Endodermal cell (in vitro differentiated cells): ENCODE results near the gene RDH14. TPM values are rescaled to one million over a fixed set of nuclear protein-coding genes. Genes with fewer than 3 reads are reported as not detected.

Experiments
- DNase-seq: peaks from one replicate; pipeline ENCODE4 v3.0.0-alpha.2; 2017
- H3K27ac ChIP-seq: 2 replicates; pipeline ENCODE4 v1.5.1; 2013; ENCODE audit warnings: mild to moderate bottlenecking, low read depth, low read length, moderate library complexity
- H3K27me3 ChIP-seq: 2 replicates; pipeline ENCODE4 v1.6.1; 2013; ENCODE audit warnings: mild to moderate bottlenecking, low read length, moderate library complexity; ENCODE audit not compliant: insufficient read depth, control insufficient read depth, poor library complexity, severe bottlenecking
- H3K36me3 ChIP-seq: 2 replicates; pipeline ENCODE4 v1.7.0; 2013; ENCODE audit warnings: mild to moderate bottlenecking, low read length, moderate library complexity; ENCODE audit not compliant: control insufficient read depth, insufficient read depth
- H3K4me1 ChIP-seq: one replicate; pipeline ENCODE4 v1.7.0; 2013; ENCODE audit warnings: low read length; ENCODE audit not compliant: control insufficient read depth, insufficient read depth
- H3K4me3 ChIP-seq: 2 replicates; pipeline ENCODE4 v1.5.1; 2013; ENCODE audit warnings: mild to moderate bottlenecking, low read length, moderate library complexity
- H3K9ac ChIP-seq: 2 replicates; pipeline ENCODE4 v1.6.1; 2013; ENCODE audit warnings: mild to moderate bottlenecking, low read length, moderate library complexity; ENCODE audit not compliant: poor library complexity, severe bottlenecking; ENCODE audit errors: extremely low read depth
- H3K9me3 ChIP-seq: 2 replicates; pipeline ENCODE4 v1.6.1; 2013; ENCODE audit warnings: mild to moderate bottlenecking, low read length, moderate library complexity; ENCODE audit not compliant: control insufficient read depth
- H3K27ac Mint-ChIP-seq: 2 replicates; pipeline ENCODE4 v1.8.0; 2020; ENCODE audit warnings: mixed read lengths
- H3K27me3 Mint-ChIP-seq: 2 replicates; pipeline ENCODE4 v1.8.0; 2021; ENCODE audit warnings: mild to moderate bottlenecking, mixed read lengths; ENCODE audit not compliant: insufficient read depth
- H3K36me3 Mint-ChIP-seq: 2 replicates; pipeline ENCODE4 v1.8.0; 2020; ENCODE audit warnings: low read depth, mixed read lengths
- H3K4me1 Mint-ChIP-seq: 2 replicates; pipeline ENCODE4 v1.8.0; 2020; ENCODE audit warnings: mixed read lengths
- H3K4me3 Mint-ChIP-seq: 2 replicates; pipeline ENCODE4 v1.8.0; 2020; ENCODE audit warnings: mild to moderate bottlenecking, moderate library complexity, mixed read lengths
- H3K9me3 Mint-ChIP-seq: 2 replicates; pipeline ENCODE4 v1.8.0; 2020; ENCODE audit warnings: mild to moderate bottlenecking, mixed read lengths
- WGBS, 2 experiments: methylation state at CpG; one replicate each; pipeline versions ENCODE4 v1.1.5 to v1.1.7; 2013; ENCODE audit warnings: missing lambda C conversion rate in 2 of 2, mixed read lengths in 1 of 2; ENCODE audit not compliant: insufficient coverage in 1 of 2, insufficient read length in 1 of 2; 5-methylcytosine and 5-hydroxymethylcytosine counted together
- total RNA-seq, 2 donors: library from RNA; stranded (reverse); fragmentation: NEBNext Ultra II Directional in 1 of 2; extraction: Animal tissue kit (Norgen Biotek cat#: 25700) in 1 of 2; gene quantifications; 2 replicates in 1 of 2; 3 replicates in 1 of 2; pipeline ENCODE4 v1.2.1, GENCODE V29; 2021
- TF ChIP-seq, protein P1 (sequence below): fragments of 200-600 bp; sonication (generic); conservative IDR thresholded peaks from 2 replicates; pipeline ENCODE4 v1.5.0; 2021; ENCODE audit warnings: antibody characterized with exemption, mild to moderate bottlenecking

RDH14 gene
- total RNA-seq, 2 donors from 2014 or later = 22.6 to 23.0 TPM

DNA sequence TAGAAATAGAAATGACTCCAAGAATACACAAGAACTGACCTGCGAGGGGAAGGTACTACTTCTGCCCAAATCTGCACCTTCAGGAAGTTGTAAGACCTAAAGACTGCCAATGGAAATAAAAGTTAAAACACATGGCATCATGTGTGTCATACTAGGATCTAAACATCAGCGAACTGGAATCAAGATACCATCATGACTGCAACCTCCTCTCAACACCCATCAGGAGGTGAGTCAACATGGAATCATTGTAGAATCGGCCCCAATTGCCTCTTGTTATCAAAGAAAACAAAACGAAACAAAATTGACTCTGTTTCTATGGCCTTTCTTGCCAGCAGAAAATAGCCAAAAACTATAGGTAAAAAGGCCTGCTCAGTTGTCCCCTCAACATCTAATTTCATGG lies 15.1 kb downstream of the RDH14 start:
- no peak overlapping the region for H3K27ac ChIP-seq
- TF ChIP-seq, protein P1, sequence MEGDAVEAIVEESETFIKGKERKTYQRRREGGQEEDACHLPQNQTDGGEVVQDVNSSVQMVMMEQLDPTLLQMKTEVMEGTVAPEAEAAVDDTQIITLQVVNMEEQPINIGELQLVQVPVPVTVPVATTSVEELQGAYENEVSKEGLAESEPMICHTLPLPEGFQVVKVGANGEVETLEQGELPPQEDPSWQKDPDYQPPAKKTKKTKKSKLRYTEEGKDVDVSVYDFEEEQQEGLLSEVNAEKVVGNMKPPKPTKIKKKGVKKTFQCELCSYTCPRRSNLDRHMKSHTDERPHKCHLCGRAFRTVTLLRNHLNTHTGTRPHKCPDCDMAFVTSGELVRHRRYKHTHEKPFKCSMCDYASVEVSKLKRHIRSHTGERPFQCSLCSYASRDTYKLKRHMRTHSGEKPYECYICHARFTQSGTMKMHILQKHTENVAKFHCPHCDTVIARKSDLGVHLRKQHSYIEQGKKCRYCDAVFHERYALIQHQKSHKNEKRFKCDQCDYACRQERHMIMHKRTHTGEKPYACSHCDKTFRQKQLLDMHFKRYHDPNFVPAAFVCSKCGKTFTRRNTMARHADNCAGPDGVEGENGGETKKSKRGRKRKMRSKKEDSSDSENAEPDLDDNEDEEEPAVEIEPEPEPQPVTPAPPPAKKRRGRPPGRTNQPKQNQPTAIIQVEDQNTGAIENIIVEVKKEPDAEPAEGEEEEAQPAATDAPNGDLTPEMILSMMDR = no peak
- Mint-ChIP-seq H3K4me1 (peaks cover 19% of the 10 kb centered on the region), H3K4me3 (no peak overlapping the region), H3K36me3 (no peaks in the 10 kb centered on the region), H3K27me3 (no peaks in the 10 kb centered on the region), H3K9me3 (no peaks in the 10 kb centered on the region), H3K27ac (no peak overlapping the region)
- WGBS, 2 experiments = 84 to 90% methylated on average over 3 to 4 of the region's 4 CpGs
- peaks cover 40% of the 10 kb centered on the region for H3K27me3 ChIP-seq
- H3K4me3 ChIP-seq = no peak overlapping the region
- no peak for DNase-seq
- H3K36me3 ChIP-seq = no peaks in the 10 kb centered on the region
- H3K4me1 ChIP-seq = peaks cover 15% of the 10 kb centered on the region
- H3K9me3 ChIP-seq = no peaks in the 10 kb centered on the region
- H3K9ac ChIP-seq = no peak overlapping the region

DNA sequence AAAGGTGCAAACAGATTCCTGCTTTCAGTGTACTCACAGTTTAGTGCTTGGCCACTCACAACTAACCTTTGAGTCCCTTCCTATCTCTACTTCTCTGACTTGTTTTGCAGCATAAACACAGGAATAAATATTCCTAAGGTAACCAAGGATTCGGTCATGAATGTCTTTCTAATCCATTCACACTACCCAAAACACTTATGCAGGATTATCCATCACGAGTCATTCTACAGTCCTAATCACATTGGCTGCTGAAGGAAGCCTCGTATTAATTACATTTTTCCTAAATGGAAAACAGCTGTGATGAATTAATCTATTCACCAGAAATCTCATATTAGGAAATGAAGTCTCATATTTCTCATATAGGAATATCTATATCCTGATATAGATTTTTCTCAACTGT lies 16.3 kb downstream of the RDH14 start:
- H3K9ac ChIP-seq = no peak overlapping the region
- no peaks in the 10 kb centered on the region for H3K9me3 Mint-ChIP-seq
- TF ChIP-seq, protein P1 = no peak
- no peak for DNase-seq
- H3K36me3 Mint-ChIP-seq = no peaks in the 10 kb centered on the region
- H3K4me3 Mint-ChIP-seq = no peak overlapping the region
- no peaks in the 10 kb centered on the region for H3K9me3 ChIP-seq
- no peaks in the 10 kb centered on the region for H3K36me3 ChIP-seq
- H3K4me3 ChIP-seq = no peak overlapping the region
- H3K4me1 Mint-ChIP-seq = peaks cover 19% of the 10 kb centered on the region
- no peaks in the 10 kb centered on the region for H3K27me3 Mint-ChIP-seq
- H3K27me3 ChIP-seq = peaks cover 37% of the 10 kb centered on the region
- 91 to 94% methylated on average over 2 to 3 of the region's 3 CpGs for WGBS, 2 experiments
- H3K4me1 ChIP-seq = peaks cover 15% of the 10 kb centered on the region
- H3K27ac Mint-ChIP-seq = no peak overlapping the region
- no peak overlapping the region for H3K27ac ChIP-seq

DNA sequence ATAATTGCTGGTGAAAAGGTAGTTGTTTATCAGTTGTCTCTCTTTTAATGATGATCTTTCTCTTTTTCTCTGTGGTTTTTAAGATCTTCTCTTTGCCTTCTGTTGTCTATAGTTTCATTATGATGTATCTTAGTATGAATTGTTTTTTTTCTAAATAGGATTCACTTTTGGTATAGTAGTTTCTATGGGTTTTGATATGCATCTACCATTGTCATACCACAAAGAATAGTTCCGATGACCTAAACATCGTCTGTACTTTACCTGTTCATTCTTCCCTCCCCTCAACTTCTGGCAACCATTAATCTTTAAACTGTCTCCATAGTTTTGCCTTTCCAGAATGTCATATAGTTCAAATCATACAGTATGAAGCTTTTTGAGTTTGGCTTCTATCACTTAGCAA lies 19.6 kb downstream of the RDH14 start:
- Mint-ChIP-seq H3K27me3 (no peaks in the 10 kb centered on the region), H3K4me3 (no peak overlapping the region), H3K9me3 (no peaks in the 10 kb centered on the region), H3K4me1 (peaks cover 8% of the 10 kb centered on the region), H3K36me3 (no peaks in the 10 kb centered on the region), H3K27ac (no peak overlapping the region)
- Histone ChIP-seq H3K27me3 (peaks cover 33% of the 10 kb centered on the region), H3K36me3 (no peaks in the 10 kb centered on the region), H3K27ac (no peak overlapping the region), H3K4me3 (no peak overlapping the region), H3K9me3 (no peaks in the 10 kb centered on the region), H3K4me1 (peaks cover 9% of the 10 kb centered on the region), H3K9ac (no peak overlapping the region)
- DNase-seq = no peak
- TF ChIP-seq, protein P1 = no peak
- 92% methylated on average over 2 of the region's 2 CpGs; no CpG with 5 or more reads in 1 of the 2 experiments for WGBS, 2 experiments
